ENCODE data around the gene BLOC1S3. TPM values are rescaled to one million over a fixed set of nuclear protein-coding genes. Genes with fewer than 3 reads are reported as not detected.
A peak's percentile ranks its signal among the peaks of the same experiment; 100 is the strongest.

The BLOC1S3 gene
- total RNA-seq, 1 experiment from 2014 or later, result 25.2 TPM

GRCh38 chr19:45130888-45131615 lies 47.5 kb upstream of the BLOC1S3 start:
- Mint-ChIP-seq H3K36me3 (ENCODE audit: insufficient read depth, unreplicated experiment) (peaks cover 20% of the 10 kb centered on the region), H3K9me3 (ENCODE audit: low read depth, unreplicated experiment) (no peaks in the 10 kb centered on the region), H3K27me3 (ENCODE audit: unreplicated experiment) (no peaks in the 10 kb centered on the region), H3K4me1 (ENCODE audit: low read depth, unreplicated experiment) (peaks cover 22% of the 10 kb centered on the region), H3K4me3 (ENCODE audit: low read depth, unreplicated experiment) (no peak overlapping the region), H3K27ac (ENCODE audit: unreplicated experiment) (peak overlapping the region; percentile 28)
- CTCF ChIA-PET, result interaction anchor here (0.5 to 1.1 kb wide), 7 partner anchors 18 to 534 kb away, joined by 3 to 19 read pairs (median 4); partner anchors contain the start of gene PPP1R37
- intact Hi-C loops (cut with micrococcal nuclease; ENCODE audit: unreplicated experiment), result loop anchor here (2.0 kb wide), 1 partner anchor 30 kb away; no protein-coding TSS in a partner anchor
- peak; percentile 83 for DNase-seq
- peak; percentile 70 for TF ChIP-seq CTCF (IDR thresholded peaks at IDR 0.05; ENCODE audit: unreplicated experiment)
- no TSS peak for BruUV-seq (replicated peaks)

DNA sequence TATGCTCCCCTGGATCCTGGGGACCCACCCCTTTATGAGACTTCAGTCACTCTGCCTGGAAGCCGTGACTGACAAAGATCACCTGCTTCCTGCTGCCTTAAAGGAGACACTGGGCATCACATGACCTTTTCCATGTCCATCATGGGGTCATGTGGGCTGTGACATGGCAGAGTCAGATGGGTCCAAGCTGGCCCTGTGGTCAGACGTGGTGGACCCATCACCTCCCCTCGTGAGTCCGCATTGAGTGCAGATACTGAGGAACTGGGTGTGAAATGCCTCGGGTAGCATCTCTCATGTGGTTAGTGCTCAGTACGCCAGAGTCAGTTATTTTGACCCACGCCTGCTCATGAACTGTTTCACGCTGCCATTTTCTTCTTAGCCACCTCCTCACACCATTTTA lies 44.9 kb upstream of the BLOC1S3 start:
- intact Hi-C loops (cut with micrococcal nuclease; ENCODE audit: unreplicated experiment), result no loop called here
- H3K27ac Mint-ChIP-seq (ENCODE audit: unreplicated experiment), result no peak overlapping the region
- CTCF ChIA-PET, result no interaction called here
- H3K9me3 Mint-ChIP-seq (ENCODE audit: low read depth, unreplicated experiment), result no peaks in the 10 kb centered on the region
- TF ChIP-seq CTCF (IDR thresholded peaks at IDR 0.05; ENCODE audit: unreplicated experiment), result no peak
- no peak overlapping the region for H3K4me3 Mint-ChIP-seq (ENCODE audit: low read depth, unreplicated experiment)
- no peaks in the 10 kb centered on the region for H3K27me3 Mint-ChIP-seq (ENCODE audit: unreplicated experiment)
- BruUV-seq (replicated peaks), result no TSS peak
- peaks cover 13% of the 10 kb centered on the region for H3K36me3 Mint-ChIP-seq (ENCODE audit: insufficient read depth, unreplicated experiment)
- DNase-seq, result no peak
- peaks cover 12% of the 10 kb centered on the region for H3K4me1 Mint-ChIP-seq (ENCODE audit: low read depth, unreplicated experiment)

DNA sequence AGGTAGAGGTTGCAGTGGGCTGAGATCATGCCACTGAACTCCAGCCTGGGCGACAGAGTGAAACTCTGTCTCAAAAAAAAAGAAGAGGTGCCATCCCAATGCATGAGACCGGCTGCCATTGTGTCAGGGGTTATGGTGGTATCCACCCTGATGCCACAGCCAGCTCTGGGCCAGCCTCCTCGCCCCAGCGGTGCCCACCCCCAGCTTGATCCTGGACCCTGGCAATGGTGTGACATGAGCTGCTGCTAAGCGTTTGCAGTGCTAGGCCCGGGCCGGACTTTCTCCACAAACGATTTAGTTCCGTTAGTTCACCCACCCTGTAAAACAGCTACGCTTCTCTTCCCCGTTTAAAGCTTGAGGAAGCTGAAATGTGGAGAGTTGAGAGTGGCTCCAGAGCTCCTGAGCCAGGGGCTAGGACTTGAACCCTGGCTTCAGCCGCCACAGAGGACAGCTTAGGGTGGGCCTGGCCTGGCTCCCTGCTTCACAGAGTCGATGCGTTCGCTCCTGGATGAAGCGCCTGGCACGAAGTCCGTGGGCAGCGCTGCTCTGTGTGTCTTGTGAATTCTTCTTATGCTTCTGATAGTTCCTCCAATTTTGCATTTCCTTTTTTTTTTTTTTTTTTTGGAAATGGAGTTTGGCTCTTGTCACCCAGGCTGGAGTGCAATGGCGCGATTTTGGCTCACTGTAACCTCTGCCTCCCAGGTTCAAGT lies 43.3 kb upstream of the BLOC1S3 start:
- Mint-ChIP-seq H3K9me3 (ENCODE audit: low read depth, unreplicated experiment) (no peaks in the 10 kb centered on the region), H3K36me3 (ENCODE audit: insufficient read depth, unreplicated experiment) (peaks cover 22% of the 10 kb centered on the region), H3K4me1 (ENCODE audit: low read depth, unreplicated experiment) (peaks cover 9% of the 10 kb centered on the region), H3K4me3 (ENCODE audit: low read depth, unreplicated experiment) (no peak overlapping the region), H3K27ac (ENCODE audit: unreplicated experiment) (no peak overlapping the region), H3K27me3 (ENCODE audit: unreplicated experiment) (no peaks in the 10 kb centered on the region)
- TF ChIP-seq CTCF (IDR thresholded peaks at IDR 0.05; ENCODE audit: unreplicated experiment), result no peak
- intact Hi-C loops (cut with micrococcal nuclease; ENCODE audit: unreplicated experiment), result no loop called here
- CTCF ChIA-PET, result interaction anchor here (0.6 to 1.3 kb wide), 2 partner anchors 10 to 290 kb away, joined by 3 to 5 read pairs; no protein-coding TSS in a partner anchor
- BruUV-seq (replicated peaks), result no TSS peak
- no peak for DNase-seq

DNA sequence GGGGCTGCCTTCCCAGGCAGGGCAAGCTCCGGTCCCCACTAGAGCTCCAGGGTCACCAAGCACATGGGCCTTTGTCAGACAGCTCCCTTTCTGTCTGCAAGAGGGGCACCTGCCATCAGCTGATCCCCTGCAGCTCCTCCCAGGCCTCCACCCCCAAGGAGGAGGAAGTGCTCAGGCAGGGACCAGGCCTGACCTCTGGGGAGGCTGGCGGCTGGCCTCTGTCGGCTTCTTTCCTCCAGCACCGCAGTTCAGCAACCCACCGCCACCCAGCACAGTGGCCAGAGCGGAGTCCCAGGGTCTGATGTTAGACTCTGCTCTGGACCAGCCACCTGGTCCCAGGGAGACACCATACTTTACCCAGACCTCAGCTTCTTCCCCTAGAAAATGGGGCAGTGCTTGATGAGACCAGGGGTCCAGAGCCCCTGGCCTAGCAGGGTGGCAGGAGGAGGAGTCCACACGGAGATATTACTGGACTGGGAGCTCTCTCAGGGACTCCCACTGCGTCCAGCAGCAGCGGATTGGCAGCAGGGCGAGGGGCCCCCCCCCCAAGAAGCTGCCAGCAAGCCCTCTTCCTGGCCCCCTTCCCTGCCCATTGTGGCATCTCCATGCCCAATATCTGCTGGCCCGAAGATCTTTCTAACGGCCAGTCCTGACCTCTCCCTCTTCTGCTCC lies 41.9 kb upstream of the BLOC1S3 start:
- Mint-ChIP-seq H3K9me3 (ENCODE audit: low read depth, unreplicated experiment) (no peaks in the 10 kb centered on the region), H3K4me3 (ENCODE audit: low read depth, unreplicated experiment) (no peak overlapping the region), H3K27me3 (ENCODE audit: unreplicated experiment) (no peaks in the 10 kb centered on the region), H3K36me3 (ENCODE audit: insufficient read depth, unreplicated experiment) (peaks cover 24% of the 10 kb centered on the region), H3K4me1 (ENCODE audit: low read depth, unreplicated experiment) (no peaks in the 10 kb centered on the region), H3K27ac (ENCODE audit: unreplicated experiment) (no peak overlapping the region)
- DNase-seq, result no peak
- CTCF ChIA-PET, result interaction anchor here (0.6 to 1.3 kb wide), 4 partner anchors 11 to 138 kb away, joined by 3 to 11 read pairs (median 5); no protein-coding TSS in a partner anchor
- TF ChIP-seq CTCF (IDR thresholded peaks at IDR 0.05; ENCODE audit: unreplicated experiment), result no peak
- intact Hi-C loops (cut with micrococcal nuclease; ENCODE audit: unreplicated experiment), result no loop called here
- BruUV-seq (replicated peaks), result no TSS peak

Measured in Calu3 (cell line).